GM12801 (cell line): ENCODE results near the gene NR1H2.

Experiments
- CTCF ChIP-seq: IDR thresholded peaks from one replicate; pipeline ENCODE4 v1.5.1; 2011; ENCODE audit warnings: control low read depth; ENCODE audit not compliant: insufficient read length; ENCODE audit errors: extremely low read depth

NR1H2 gene

GRCh38 chr19:50365434-50366306 is 10.6 kb upstream of the NR1H2 start, which contains the start of gene NAPSA:
Gene NAPSA (minus strand): TSS chr19:50365639. CDS start chr19:50365621, 18 bp downstream.
- no peak for TF ChIP-seq CTCF

- no peak for TF ChIP-seq CTCF
Measured at GRCh38 chr19:50368649-50369570, 7.3 kb upstream of the NR1H2 start.

DNA sequence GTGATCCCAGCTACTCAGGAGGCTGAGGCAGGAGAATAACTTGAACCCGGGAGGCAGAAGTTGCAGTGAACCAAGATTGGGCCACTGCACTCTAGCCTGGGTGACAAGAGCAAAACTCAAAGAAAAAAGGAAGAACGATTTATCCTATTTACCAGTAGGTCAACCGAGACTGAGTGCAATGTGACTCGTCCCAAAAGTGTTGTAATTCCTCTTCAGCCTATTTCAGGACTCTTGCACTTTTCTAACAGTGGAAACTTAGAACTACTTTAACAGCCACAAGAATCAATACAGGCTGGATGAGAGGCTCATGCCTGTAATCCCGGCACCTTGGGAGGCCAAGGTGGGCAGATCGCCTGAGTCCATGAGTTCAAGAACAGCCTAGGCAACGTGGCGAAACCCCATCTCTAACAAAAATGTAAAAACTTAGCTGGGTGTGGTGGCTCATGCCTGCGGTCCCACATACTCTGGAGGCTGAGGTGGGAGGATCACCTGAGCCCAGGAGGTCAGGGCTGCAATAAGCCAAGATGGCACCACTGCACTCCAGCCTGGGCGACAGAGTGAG is 4.3 kb upstream of the NR1H2 start:
- TF ChIP-seq CTCF: no peak

DNA sequence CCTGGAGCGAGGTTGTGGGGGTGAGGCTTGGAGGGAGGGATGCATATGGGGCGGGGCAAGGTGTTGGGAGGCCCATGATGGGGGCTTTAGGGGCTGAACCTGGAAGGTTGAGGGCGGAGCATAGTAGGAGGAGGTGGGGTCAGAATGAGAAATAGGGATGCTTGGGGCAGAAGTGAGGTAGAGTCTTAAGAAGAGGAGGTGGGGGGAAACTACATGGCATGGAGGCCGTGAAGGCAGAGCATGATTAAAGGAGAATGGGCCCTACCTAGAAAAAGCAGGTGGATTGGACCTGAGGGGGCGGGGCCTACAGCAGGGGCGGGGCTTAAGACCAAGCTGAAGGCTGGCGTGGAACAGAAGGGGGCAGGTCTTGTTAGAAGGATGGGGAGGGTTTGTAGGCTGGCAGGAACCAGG is 799 bp downstream of the NR1H2 start:
- TF ChIP-seq CTCF: no peak

DNA sequence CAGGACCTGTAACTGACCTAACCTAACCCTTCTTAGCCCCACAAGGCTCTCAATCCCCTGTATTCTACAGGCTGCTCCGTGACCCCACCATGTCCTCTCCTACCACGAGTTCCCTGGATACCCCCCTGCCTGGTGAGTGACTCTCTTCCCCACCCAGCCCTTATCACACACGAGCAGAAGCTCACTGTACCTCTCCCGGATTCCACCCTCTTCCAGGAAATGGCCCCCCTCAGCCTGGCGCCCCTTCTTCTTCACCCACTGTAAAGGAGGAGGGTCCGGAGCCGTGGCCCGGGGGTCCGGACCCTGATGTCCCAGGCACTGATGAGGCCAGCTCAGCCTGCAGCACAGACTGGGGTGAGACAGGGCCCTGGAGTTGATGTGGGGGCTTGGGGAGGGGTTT is 1.3 kb downstream of the NR1H2 start:
- no peak for TF ChIP-seq CTCF

DNA sequence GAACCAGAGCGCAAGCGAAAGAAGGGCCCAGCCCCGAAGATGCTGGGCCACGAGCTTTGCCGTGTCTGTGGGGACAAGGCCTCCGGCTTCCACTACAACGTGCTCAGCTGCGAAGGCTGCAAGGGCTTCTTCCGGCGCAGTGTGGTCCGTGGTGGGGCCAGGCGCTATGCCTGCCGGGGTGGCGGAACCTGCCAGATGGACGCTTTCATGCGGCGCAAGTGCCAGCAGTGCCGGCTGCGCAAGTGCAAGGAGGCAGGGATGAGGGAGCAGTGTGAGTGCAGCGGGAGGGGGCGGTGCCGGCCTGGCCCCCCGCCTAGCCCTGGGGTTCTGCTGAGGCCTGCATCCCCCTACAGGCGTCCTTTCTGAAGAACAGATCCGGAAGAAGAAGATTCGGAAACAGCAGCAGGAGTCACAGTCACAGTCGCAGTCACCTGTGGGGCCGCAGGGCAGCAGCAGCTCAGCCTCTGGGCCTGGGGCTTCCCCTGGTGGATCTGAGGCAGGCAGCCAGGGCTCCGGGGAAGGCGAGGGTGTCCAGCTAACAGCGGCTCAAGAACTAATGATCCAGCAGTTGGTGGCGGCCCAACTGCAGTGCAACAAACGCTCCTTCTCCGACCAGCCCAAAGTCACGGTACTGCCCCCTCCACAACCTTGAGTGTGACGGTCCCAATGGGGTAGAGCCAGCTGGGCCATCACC is 2.1 kb downstream of the NR1H2 start:
- no peak for TF ChIP-seq CTCF
